HG03064 (cell line): ENCODE measurements around the gene UNKL.

ENCODE experiments used
- ATAC-seq: cut with Tn5 transposase; IDR thresholded peaks from one replicate; pipeline ENCODE4 v1.9.1; 2021; ENCODE audit warnings: low read depth; ENCODE audit not compliant: unreplicated experiment

Gene UNKL

GRCh38 chr16:1407753-1408152 lies 6.8 kb downstream of the UNKL start:
- ATAC-seq, result peak; percentile 19

- no peak for ATAC-seq
Observed at GRCh38 chr16:1403733-1404132, 10.8 kb downstream of the UNKL start.

GRCh38 chr16:1403036-1403435 lies 11.5 kb downstream of the UNKL start:
- no peak for ATAC-seq

- no peak for ATAC-seq
Observed at GRCh38 chr16:1401758-1402154, 12.7 kb downstream of the UNKL start.

GRCh38 chr16:1401061-1401757 lies 13.3 kb downstream of the UNKL start:
- no peak for ATAC-seq

- ATAC-seq, result no peak
Observed at GRCh38 chr16:1398826-1399581, 15.5 kb downstream of the UNKL start.

- no peak for ATAC-seq
Observed at GRCh38 chr16:1398351-1398750, 16.2 kb downstream of the UNKL start.

GRCh38 chr16:1397779-1398178 lies 16.7 kb downstream of the UNKL start:
- ATAC-seq, result no peak

GRCh38 chr16:1395444-1396031 lies 19.0 kb downstream of the UNKL start:
- ATAC-seq, result no peak

- no peak for ATAC-seq
Observed at GRCh38 chr16:1394367-1394951, 20.0 kb downstream of the UNKL start.

- ATAC-seq, result no peak
Observed at GRCh38 chr16:1393613-1394176, 20.8 kb downstream of the UNKL start.

GRCh38 chr16:1392826-1393225 lies 21.7 kb downstream of the UNKL start:
- no peak for ATAC-seq

- no peak for ATAC-seq
Observed at GRCh38 chr16:1390239-1390779, 24.2 kb downstream of the UNKL start.

GRCh38 chr16:1389762-1390161 lies 24.7 kb downstream of the UNKL start:
- ATAC-seq, result no peak

- no peak for ATAC-seq
Observed at GRCh38 chr16:1387331-1387730, 27.2 kb downstream of the UNKL start.

- ATAC-seq, result no peak
Observed at GRCh38 chr16:1385232-1385631, 29.3 kb downstream of the UNKL start.

GRCh38 chr16:1383556-1383955 lies 30.9 kb downstream of the UNKL start:
- ATAC-seq, result no peak

- ATAC-seq, result no peak
Observed at GRCh38 chr16:1381612-1382406, 32.7 kb downstream of the UNKL start.

- ATAC-seq, result no peak
Observed at GRCh38 chr16:1380195-1380594, 34.3 kb downstream of the UNKL start.
